ENCODE results near the gene RNF123. TPM values are rescaled to one million over a fixed set of nuclear protein-coding genes. Genes with fewer than 3 reads are reported as not detected.

The RNF123 gene
- total and polyA plus RNA-seq, 10 of the 15 experiments (the other 5 are each of a cell fraction or from before 2014, with no cell fraction given): 4.2 to 31.5 (median 17.6) TPM

- no peak for TF ChIP-seq HDAC6 (IDR thresholded peaks at IDR 0.05; ENCODE audit: unreplicated experiment)
- TF ChIP-seq IRF3 (IDR thresholded peaks at IDR 0.05): no peak
- no peak for TF ChIP-seq ZNF384 (IDR thresholded peaks at IDR 0.05; ENCODE audit: borderline replicate concordance, low read depth, low read length)
- TF ChIP-seq MAX (IDR thresholded peaks at IDR 0.05; ENCODE audit: low read depth, low read length): no peak
- TF ChIP-seq RAD51 (IDR thresholded peaks at IDR 0.05): no peak
- TF ChIP-seq HCFC1 (IDR thresholded peaks at IDR 0.05; ENCODE audit: low read length): no peak
Measured at GRCh38 chr3:49717959-49718857, 28.9 kb downstream of the RNF123 start (continued).

GRCh38 chr3:49718858-49719213, 29.5 kb downstream of the RNF123 start:
- peaks cover 3 to 9% of the 10 kb centered on the region in 2 experiments; a peak in 3 of 4 replicates for H3K36me3 ChIP-seq (ENCODE audit: control insufficient read depth in 2 of 2, insufficient read depth in 2 of 2, low read length in 1 of 2)
- ChIA-PET CTCF (interaction anchor here (0.5 to 1.9 kb wide), 7 partner anchors 43 to 253 kb away, joined by 3 to 8 read pairs (median 3); partner anchors contain the start of gene CDHR4), RAD21 (ENCODE audit: unreplicated experiment) (interaction anchor here (1.3 to 1.4 kb wide), 2 partner anchors 85 to 179 kb away, joined by 3 read pairs; partner anchors contain the start of gene INKA1), POLR2A (interaction anchor here (0.6 kb wide), 1 partner anchor 1907 kb away, joined by 5 read pairs; no protein-coding TSS in a partner anchor), SMC1A (ENCODE audit: uncharacterized antibody, unreplicated experiment) (no interaction called here)
- no peak overlapping the region; the same call in 1 of the 2 replicates for H3K4me3 ChIP-seq
- peak overlapping the region; percentile 95 for H3K4me2 ChIP-seq (ENCODE audit: control insufficient read depth, insufficient read depth)
- 45% methylated on average over 33 of the region's 33 CpGs for WGBS (ENCODE audit: insufficient coverage, insufficient replicate concordance, low lambda C conversion rate, missing lambda C conversion rate)
- TF ChIP-seq ASH2L (IDR thresholded peaks at IDR 0.05; ENCODE audit: borderline replicate concordance, low read depth) (no peak), MXI1 (IDR thresholded peaks at IDR 0.05; ENCODE audit: low read depth, low read length) (no peak), RUNX3 (IDR thresholded peaks at IDR 0.05; ENCODE audit: low read length) (0 out of 2 replicates have a peak, but pooled peaks have one; percentile 3)
- H3K9ac ChIP-seq (ENCODE audit: control insufficient read depth, insufficient read depth, low read length): peak overlapping the region; percentile 30; the same call in 1 of the 2 replicates
- ATAC-seq (no peak), DNase-seq (ENCODE audit: low read depth, low spot score) (no peak), FAIRE-seq (no peak)
- H3K79me2 ChIP-seq (ENCODE audit: control insufficient read depth, insufficient read depth, low read length): peaks cover 18% of the 10 kb centered on the region
- no peak overlapping the region for H3K27ac ChIP-seq (ENCODE audit: control insufficient read depth, insufficient read depth)
- BruUV-seq (replicated peaks): no TSS peak
- in situ Hi-C loops (cut with MboI) (no loop called here), intact Hi-C loops (cut with micrococcal nuclease; ENCODE audit: unreplicated experiment) (no loop called here)
- peaks cover 14% of the 10 kb centered on the region for H3K4me1 ChIP-seq (ENCODE audit: control insufficient read depth, insufficient read depth, low read length)
- no peak overlapping the region; the same call in 1 of the 2 replicates for H2AFZ ChIP-seq (ENCODE audit: control insufficient read depth, low read depth, low read length)
- H4K20me1 ChIP-seq (ENCODE audit: control insufficient read depth, insufficient read depth): no peaks in the 10 kb centered on the region
- H3K27me3 ChIP-seq (replicated peaks in 1 of 2; ENCODE audit: control insufficient read depth in 2 of 2, insufficient read depth in 2 of 2, low read length in 1 of 2): no peaks in the 10 kb centered on the region
- H3K9me3 ChIP-seq (replicated peaks; ENCODE audit: control insufficient read depth, insufficient read depth, low read length): no peaks in the 10 kb centered on the region; the same call in 2 of the 3 replicates
